ENCODE measurements around the gene SNAP91.

GRCh38 chr6:83711958-83712357 lies 3.1 kb upstream of the SNAP91 start:
- TF ChIP-seq CTCF (IDR thresholded peaks at IDR 0.05; ENCODE audit: borderline replicate concordance, extremely low read depth, low read length, poor library complexity, severe bottlenecking) (no peak), EZH2 (IDR thresholded peaks at IDR 0.05; ENCODE audit: borderline replicate concordance, low read depth, low read length, severe bottlenecking) (no peak)
